ENCODE measurements around the gene NLGN1. TPM values are rescaled to one million over a fixed set of nuclear protein-coding genes. Genes with fewer than 3 reads are reported as not detected.

NLGN1 gene
- total and polyA plus RNA-seq, 2 of the 13 experiments (the other 11 are each of a cell fraction or from before 2014, with no cell fraction given) = not detected

DNA sequence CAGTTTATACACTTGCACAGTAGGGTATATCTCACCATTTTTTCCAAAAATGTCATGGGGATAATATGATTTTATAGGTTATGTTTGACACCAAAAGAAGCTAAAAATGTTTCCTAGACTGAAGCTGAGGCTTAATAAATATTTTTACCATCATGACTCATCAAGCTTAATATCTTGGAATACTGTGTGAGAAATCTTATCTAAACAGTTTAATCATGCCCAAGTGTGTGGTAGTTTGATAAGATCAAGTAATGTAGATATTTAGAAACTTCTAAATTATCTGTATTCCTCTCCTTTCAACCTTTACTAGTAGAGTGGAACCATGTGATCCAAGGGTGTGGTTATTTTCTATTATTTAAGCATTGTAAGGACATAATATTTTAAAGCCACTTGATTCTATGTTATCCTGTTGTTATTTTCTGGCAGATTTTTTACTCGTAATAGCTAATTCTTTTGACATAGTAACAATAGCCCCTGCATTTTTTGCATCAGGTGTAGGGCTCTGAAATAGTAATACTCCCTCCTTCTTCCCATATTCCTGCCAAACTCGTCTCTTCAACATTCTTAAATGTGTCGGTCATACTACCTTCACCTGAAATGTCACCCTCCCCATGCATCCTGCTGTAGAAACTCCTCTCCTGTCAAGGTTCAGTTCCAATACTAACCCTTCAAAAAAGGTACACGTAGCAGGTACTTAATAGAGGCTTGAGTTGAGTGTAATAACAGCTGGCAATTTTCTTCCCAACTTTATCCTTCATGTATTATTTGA is 729.6 kb downstream of the NLGN1 start:
- Histone ChIP-seq H3K9me3 (ENCODE audit: low read length) (no peaks in the 10 kb centered on the region), H3K4me1 (ENCODE audit: insufficient read depth, low read length) (peaks cover 5% of the 10 kb centered on the region; the same call in 1 of the 2 replicates), H3K27ac (ENCODE audit: extremely low read length, insufficient read depth, low read length) (no peak overlapping the region), H3K27me3 (ENCODE audit: control insufficient read depth in 1 of 2, insufficient read depth in 2 of 2, low read length in 2 of 2) (no peaks in the 10 kb centered on the region), H2AFZ (ENCODE audit: low read length) (no peak overlapping the region), H3K9ac (ENCODE audit: insufficient read depth, low read depth, low read length) (no peak overlapping the region), H3K4me2 (ENCODE audit: low read depth, low read length) (no peak overlapping the region), H4K20me1 (ENCODE audit: insufficient read depth, low read length) (no peaks in the 10 kb centered on the region), H3K4me3 (replicated peaks in 1 of 3; ENCODE audit: insufficient read depth in 1 of 3, low read depth in 2 of 3, low read length in 3 of 3) (no peak overlapping the region), H3K79me2 (ENCODE audit: insufficient read depth, low read length) (no peaks in the 10 kb centered on the region), H3K36me3 (replicated peaks in 1 of 2; ENCODE audit: control insufficient read depth in 1 of 2, insufficient read depth in 2 of 2, low read length in 2 of 2) (no peaks in the 10 kb centered on the region)
- TF ChIP-seq RAD21 (CRISPR knock-in tag; IDR thresholded peaks at IDR 0.05) = no peak
- TF ChIP-seq, protein P1, sequence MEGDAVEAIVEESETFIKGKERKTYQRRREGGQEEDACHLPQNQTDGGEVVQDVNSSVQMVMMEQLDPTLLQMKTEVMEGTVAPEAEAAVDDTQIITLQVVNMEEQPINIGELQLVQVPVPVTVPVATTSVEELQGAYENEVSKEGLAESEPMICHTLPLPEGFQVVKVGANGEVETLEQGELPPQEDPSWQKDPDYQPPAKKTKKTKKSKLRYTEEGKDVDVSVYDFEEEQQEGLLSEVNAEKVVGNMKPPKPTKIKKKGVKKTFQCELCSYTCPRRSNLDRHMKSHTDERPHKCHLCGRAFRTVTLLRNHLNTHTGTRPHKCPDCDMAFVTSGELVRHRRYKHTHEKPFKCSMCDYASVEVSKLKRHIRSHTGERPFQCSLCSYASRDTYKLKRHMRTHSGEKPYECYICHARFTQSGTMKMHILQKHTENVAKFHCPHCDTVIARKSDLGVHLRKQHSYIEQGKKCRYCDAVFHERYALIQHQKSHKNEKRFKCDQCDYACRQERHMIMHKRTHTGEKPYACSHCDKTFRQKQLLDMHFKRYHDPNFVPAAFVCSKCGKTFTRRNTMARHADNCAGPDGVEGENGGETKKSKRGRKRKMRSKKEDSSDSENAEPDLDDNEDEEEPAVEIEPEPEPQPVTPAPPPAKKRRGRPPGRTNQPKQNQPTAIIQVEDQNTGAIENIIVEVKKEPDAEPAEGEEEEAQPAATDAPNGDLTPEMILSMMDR (CRISPR knock-in tag; IDR thresholded peaks at IDR 0.05) = no peak
- TF ChIP-seq SRSF1 (optimal IDR thresholded peaks at IDR 0.05; ENCODE audit: low read depth, low read length) = no peak
- TF ChIP-seq IKZF4 (CRISPR knock-in tag; IDR thresholded peaks at IDR 0.05; ENCODE audit: borderline replicate concordance, low read depth, not compliant biosample characterization) = no peak
- TF ChIP-seq, protein P2, sequence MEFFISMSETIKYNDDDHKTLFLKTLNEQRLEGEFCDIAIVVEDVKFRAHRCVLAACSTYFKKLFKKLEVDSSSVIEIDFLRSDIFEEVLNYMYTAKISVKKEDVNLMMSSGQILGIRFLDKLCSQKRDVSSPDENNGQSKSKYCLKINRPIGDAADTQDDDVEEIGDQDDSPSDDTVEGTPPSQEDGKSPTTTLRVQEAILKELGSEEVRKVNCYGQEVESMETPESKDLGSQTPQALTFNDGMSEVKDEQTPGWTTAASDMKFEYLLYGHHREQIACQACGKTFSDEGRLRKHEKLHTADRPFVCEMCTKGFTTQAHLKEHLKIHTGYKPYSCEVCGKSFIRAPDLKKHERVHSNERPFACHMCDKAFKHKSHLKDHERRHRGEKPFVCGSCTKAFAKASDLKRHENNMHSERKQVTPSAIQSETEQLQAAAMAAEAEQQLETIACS (CRISPR knock-in tag; IDR thresholded peaks at IDR 0.05) = no peak
- no peak for TF ChIP-seq ZNF567 (CRISPR knock-in tag; IDR thresholded peaks at IDR 0.05; ENCODE audit: borderline replicate concordance)
- TF ChIP-seq ZNF235 (CRISPR knock-in tag; IDR thresholded peaks at IDR 0.05; ENCODE audit: borderline replicate concordance) = no peak
- no peak for TF ChIP-seq ZNF777 (CRISPR knock-in tag; IDR thresholded peaks at IDR 0.05)
- no peak for TF ChIP-seq GRHL1 (CRISPR knock-in tag; conservative IDR thresholded peaks at IDR 0.05)
- no peak for TF ChIP-seq PLSCR1 (CRISPR knock-in tag; IDR thresholded peaks at IDR 0.05; ENCODE audit: borderline replicate concordance)
- no peak for TF ChIP-seq ZNF768 (CRISPR knock-in tag; IDR thresholded peaks at IDR 0.05)
- WGBS (ENCODE audit: low lambda C conversion rate) = 12% methylated on average over 4 of the region's 4 CpGs
- BruUV-seq (replicated peaks) = no TSS peak
- DNase-seq (ENCODE audit: low spot score) = no peak
- in situ Hi-C loops (cut with HindIII; ENCODE audit: extremely low pct_ligation_motif_present, low pct_unique_long_range_greater_than_20kb) = no loop called here
- no peak for FAIRE-seq
- ChIA-PET CTCF (ENCODE audit: low intra/inter-chr PET ratio, low total read pairs) (no interaction called here), POLR2A (no interaction called here)
- intact Hi-C loops (cut with micrococcal nuclease; ENCODE audit: unreplicated experiment) = no loop called here
- no peak for ATAC-seq
